NCI-H187 treated with DMSO at 0.1 percent for 48 hours (cell line): ENCODE results near the gene ZFYVE19.
A peak's percentile ranks its signal among the peaks of the same experiment; 100 is the strongest.

Source experiments
- DNase-seq: peaks from one replicate; lab custom pipeline; 2025; lab: John Stamatoyannopoulos, UW

ZFYVE19 gene

GRCh38 chr15:40815042-40815698 is 8.3 kb downstream of the ZFYVE19 start:
- no peak for DNase-seq

GRCh38 chr15:40819048-40819447 is 12.2 kb downstream of the ZFYVE19 start:
- DNase-seq, result no peak

DNA sequence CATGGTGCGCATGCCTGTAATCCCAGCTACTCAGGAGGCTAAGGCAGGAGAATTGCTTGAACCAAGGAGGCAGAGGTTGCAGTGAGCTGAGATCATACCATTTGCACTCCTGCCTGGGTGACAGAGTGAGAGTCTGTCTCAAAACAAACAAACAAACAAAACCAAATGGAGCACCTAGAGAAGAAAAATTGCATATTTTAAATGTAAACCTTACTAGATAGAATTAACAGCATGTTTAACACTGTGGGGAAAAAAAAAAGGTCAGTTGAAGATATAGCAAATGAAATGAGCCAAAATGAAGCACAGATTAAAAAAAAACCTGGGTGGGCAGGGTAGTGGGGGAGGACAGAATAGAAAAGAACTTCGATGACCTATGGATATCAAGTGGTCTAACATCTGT is 14.3 kb downstream of the ZFYVE19 start:
- no peak for DNase-seq

DNA sequence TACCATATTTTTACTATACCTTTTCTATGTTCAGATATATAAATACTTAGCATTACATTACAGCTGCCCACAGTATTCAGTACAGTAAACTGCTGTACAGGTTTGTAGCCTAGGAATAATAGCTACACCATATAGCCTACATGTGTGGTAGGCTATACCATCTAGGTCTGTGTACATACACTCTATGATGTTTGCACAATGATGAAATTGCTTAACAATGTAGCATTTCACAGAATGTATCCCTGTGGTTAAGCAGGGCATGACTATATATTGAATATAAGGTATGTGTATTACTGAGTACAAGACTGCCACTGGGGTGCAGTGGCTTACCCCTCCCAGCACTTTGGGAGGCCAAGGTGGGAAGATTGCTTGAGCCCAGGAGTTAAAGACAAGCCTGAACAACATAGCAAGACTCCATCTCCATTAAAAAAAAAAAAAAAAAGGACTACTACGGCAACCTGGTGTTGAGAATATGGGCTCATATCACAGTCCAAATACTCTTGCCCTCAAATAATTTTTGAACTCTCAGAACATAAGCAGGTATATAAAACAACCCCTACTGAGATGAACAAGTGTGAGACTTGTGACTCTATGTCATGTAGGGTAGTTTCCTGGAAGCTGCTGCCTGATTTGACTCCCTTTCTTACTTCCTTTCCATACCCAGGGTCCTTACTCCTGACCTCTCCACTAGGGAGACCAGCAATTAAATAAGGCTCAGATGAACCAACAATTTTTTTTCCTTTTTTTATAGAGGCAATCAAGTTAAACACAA is 16.9 kb downstream of the ZFYVE19 start:
- DNase-seq, result no peak

DNA sequence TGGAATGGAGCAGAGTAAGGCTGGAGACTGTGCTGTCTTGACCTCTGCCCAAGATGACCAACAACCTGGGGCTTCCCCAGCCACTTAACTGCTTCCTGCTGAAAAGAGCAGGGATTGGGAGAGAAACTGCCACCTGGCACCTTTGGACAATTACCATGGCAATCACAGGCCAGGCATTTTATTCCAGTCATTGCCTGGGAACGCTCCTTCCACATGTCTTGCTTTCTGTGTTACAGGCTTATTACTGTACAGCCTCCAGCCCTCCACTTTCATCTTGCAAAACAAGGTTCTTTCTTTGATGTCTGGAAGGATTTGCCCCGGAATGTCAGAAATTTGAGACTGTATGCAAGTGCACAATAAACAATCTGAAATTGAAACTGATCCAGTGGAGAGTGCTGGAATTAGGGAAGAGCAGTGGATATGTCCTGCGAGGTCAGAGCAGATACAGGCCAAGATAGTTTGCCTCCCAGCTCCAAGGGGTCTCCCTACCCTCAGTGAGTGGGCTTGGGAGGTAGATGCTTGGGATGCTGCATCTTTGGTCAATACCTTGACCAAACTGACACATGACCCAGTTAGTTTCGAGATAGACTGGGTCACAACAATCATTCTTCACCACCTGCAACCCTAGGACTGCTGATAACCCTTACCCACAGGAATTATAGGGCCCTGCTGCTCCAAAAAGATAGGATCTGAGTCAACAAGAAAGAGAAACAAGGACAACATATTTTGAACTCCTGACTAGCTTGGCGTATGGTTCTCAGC is 19.0 kb downstream of the ZFYVE19 start:
- DNase-seq, result no peak

- no peak for DNase-seq
Observed at GRCh38 chr15:40826423-40827075, 19.7 kb downstream of the ZFYVE19 start.

- DNase-seq, result no peak
Observed at GRCh38 chr15:40828447-40829036, 21.7 kb downstream of the ZFYVE19 start, which contains the start of gene PPP1R14D. Gene PPP1R14D, minus strand, starts transcription at chr15:40828708. Its CDS starts 67 bp downstream, at chr15:40828641.

- DNase-seq, result no peak
Observed at GRCh38 chr15:40829115-40829514, 22.2 kb downstream of the ZFYVE19 start.

DNA sequence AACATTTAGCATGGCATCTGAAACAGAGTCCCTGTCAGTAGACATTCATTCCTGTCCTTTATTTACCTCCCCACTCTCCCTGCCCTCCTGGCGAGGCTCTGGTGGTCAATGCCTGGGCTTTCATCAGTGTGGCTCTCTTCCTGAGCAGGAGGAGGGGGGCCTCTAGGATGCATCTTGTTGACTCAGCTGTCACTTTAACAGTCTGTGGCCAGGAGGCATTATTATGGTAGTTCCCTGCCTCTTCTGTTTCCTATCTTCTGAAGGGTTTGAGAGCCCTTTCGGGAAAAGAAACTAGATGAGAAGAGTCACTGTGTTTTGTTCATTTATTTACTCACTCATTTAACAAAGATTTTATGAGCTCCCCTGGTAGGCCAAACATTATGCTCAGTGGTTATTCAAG is 24.0 kb downstream of the ZFYVE19 start:
- DNase-seq, result peak; percentile 70

DNA sequence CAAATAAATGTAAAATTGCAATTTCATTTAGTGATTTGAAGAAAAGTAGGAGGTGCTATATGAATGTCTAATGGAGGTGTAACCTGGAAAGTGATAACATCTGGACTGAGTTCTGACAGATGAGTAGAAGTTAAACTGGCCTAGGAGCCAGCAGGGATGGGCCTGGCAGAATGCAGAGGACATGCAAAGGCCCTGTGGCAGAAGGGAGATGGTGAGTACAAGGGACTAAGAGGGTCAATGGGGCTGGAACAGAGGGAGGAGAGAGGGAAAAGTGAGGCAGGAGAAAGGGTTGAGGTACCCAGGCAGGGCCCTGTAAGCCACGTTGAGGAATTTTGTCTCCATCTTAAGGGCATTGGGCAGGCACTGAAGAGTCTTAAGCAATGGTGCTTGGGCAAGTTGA is 25.0 kb downstream of the ZFYVE19 start:
- DNase-seq, result no peak

DNA sequence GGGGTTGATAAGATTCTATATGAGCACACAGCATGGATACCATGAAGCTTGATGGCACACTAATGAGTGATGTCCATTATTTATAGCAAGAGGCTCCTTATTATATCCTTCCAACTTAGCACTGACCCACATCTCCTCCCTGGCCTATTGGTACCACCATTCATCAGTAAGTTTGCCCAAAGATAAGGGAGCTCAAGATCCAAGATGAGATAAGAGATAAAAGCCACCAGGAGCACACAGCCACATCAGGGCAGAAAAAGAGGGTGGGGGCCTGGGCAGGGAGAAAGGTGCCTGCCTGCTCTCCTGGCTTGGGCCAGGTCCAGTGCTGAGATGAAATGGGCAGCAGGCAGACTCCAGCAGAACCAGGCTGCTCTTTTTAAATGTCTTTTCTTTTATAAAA is 26.0 kb downstream of the ZFYVE19 start:
- DNase-seq, result no peak

DNA sequence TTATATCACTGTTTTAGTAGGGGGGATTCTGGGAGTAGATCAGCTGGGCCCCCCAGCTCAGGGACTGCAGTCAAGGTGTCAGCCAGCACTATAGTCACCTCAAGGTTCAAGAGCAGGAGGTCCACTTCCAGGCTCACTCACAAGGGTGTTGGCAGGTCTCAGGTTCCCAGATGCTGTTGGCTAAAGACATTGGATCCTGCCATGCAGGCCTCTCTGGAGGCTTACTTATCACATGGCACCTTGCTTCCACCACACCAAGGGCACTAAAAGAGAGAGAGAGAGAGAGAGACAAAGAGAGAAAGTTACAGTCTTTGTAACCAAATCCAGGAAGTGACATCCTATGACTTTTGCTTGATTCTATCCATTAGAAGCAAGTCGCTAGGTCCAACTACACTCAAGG is 29.1 kb downstream of the ZFYVE19 start:
- DNase-seq, result no peak

DNA sequence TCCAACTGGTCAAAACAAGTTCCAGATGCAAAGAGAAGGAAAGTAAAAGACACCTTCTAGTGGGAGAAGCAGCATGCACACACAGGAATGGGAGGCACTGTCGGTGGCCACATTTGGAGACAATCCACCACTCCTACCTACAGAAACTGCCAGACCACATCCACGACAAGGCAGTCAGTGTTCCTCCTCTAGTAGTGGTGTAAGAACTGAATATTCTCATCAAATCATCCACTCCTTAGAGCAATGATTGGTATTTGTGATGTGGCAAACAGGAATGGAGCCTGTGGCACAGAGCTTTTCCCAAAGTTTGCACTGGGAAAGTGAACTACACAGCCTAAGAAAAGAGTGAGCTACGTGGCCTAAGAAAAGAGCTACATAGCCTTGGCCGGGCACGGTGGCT is 31.9 kb downstream of the ZFYVE19 start:
- DNase-seq, result no peak

GRCh38 chr15:40841741-40842140 is 34.9 kb downstream of the ZFYVE19 start:
- no peak for DNase-seq

GRCh38 chr15:40843261-40843884 is 36.5 kb downstream of the ZFYVE19 start:
- DNase-seq, result no peak

DNA sequence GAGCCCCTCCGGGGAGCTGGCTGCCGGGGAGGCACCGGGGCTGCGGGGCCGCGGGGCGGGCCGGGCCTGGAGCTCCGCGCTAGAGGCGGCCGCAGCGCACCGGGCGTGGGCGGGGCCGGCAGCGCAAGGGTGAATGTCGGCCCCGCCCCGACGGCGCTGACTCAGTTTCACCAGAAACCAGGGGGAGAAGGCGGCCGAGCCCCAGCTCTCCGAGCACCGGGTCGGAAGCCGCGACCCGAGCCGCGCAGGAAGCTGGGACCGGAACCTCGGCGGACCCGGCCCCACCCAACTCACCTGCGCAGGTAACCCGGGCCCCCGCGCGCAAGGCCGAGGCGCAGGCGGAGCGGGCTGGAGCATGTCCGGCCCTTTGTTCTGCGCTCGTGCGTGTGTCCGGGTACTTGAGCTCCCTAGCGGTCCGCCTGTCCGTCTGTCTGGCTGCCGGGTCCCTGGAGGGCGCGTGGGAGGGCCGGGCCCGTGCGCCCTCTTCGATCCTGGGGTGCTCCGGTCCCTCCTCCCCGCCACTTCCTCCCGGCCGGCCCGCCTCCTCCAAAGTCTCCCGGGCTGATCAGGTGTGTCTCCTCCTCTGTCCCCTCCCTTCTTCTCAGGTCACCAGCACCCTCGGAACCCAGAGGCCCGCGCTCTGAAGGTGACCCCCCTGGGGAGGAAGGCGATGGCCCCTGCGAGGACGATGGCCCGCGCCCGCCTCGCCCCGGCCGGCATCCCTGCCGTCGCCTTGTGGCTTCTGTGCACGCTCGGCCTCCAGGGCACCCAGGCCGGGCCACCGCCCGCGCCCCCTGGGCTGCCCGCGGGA is 37.2 kb downstream of the ZFYVE19 start, which contains the start of gene SPINT1:
TSS of gene SPINT1 (plus strand) at position 164 of the 811 bp plus-strand sequence. CDS start at position 671, 507 bp downstream.
- DNase-seq, result no peak

DNA sequence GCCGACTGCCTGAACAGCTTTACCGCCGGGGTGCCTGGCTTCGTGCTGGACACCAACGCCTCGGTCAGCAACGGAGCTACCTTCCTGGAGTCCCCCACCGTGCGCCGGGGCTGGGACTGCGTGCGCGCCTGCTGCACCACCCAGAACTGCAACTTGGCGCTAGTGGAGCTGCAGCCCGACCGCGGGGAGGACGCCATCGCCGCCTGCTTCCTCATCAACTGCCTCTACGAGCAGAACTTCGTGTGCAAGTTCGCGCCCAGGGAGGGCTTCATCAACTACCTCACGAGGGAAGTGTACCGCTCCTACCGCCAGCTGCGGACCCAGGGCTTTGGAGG is 37.8 kb downstream of the ZFYVE19 start:
- DNase-seq, result no peak

DNA sequence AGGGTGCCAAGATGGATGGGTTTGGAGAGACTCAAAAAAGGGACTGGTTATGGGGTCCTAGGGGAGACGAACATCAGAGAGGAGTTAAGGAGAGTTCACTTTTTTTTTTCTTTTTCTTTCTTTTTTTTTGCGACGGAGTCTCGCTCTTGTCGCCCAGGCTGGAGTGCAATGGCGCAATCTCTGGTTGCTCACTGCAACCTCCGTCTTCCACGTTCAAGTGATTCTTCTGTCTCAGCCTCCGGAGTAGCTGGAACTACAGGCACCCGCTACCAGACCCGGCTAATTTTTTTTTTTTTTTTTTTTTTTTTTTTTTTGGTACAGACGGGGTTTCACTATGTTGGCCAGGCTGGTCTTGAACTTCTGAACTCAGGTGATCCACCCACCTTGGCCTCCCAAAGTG is 38.1 kb downstream of the ZFYVE19 start:
- no peak for DNase-seq

DNA sequence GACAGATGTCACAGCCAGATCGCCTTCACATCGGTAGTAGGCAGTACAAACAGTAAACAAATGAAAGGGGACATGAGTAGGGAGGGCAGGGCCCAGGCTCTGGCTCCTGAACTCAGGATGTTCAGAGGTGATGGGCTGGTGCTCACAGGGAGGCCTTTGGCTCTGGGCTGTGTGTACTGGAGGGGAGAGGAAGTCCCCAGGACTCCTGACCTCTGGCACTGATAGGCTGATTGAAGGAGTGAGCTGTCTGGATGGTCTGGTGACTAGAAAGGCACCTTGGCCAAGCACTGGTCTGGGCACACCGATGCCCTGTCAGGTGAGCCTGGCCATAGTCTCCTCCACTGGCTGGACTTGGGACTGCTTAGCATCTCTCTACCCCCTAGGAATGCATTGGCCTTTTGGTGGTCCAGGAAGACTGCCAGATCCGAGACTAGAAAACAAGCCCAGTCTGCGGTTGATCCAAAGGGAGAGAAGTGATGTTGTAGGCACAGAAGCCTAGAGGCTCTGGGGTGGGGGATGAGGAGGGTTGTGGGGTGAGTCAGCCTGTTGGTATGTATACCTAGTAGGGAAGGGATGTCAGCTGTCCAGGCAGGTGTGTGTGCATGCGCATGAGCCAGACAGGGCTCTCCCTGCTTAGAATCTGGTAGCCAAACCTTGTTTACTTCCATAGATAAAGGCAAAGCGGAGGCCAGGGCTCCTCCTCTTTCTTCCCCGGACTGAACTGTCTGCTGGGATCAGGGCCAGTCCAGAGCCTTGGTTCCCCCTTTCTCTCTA is 38.8 kb downstream of the ZFYVE19 start:
- DNase-seq, result no peak

- no peak for DNase-seq
Observed at GRCh38 chr15:40846841-40847222, 39.9 kb downstream of the ZFYVE19 start.
